Measurements from ENCODE around the gene NSUN6. TPM values are rescaled to one million over a fixed set of nuclear protein-coding genes. Genes with fewer than 3 reads are reported as not detected.

NSUN6 gene
- total RNA-seq, 4 donors from 2014 or later = 2.4 to 3.8 (median 2.9) TPM

- intact Hi-C loops (cut with DNase I; ENCODE audit: low total_unique reads) (no loop called here), in situ Hi-C loops (cut with MboI; ENCODE audit: low sequenced_read_pairs in 4 of 4) (no loop called here)
- H3K36me3 ChIP-seq = no peaks in the 10 kb centered on the region
- no peaks in the 10 kb centered on the region for H3K27me3 ChIP-seq
- no peaks in the 10 kb centered on the region for H3K4me1 ChIP-seq
- no peak for DNase-seq
- H3K4me3 ChIP-seq = no peak overlapping the region
- ATAC-seq = no peak
- H3K9me3 ChIP-seq = no peaks in the 10 kb centered on the region
- TF ChIP-seq POLR2A (IDR thresholded peaks at IDR 0.05) = no peak
- no peak for TF ChIP-seq CTCF (IDR thresholded peaks at IDR 0.05 in 4 of 5, conservative IDR thresholded peaks at IDR 0.05 in 1 of 5)
- H3K27ac ChIP-seq = no peak overlapping the region
These were observed 36.3 kb upstream of the NSUN6 start for GRCh38 chr10:18687706-18688105.

- Histone ChIP-seq H3K9me3 (no peaks in the 10 kb centered on the region), H3K4me1 (no peaks in the 10 kb centered on the region), H3K4me3 (no peak overlapping the region), H3K36me3 (no peaks in the 10 kb centered on the region), H3K27ac (no peak overlapping the region), H3K27me3 (no peaks in the 10 kb centered on the region)
- TF ChIP-seq CTCF (IDR thresholded peaks at IDR 0.05 in 4 of 5, conservative IDR thresholded peaks at IDR 0.05 in 1 of 5) (no peak), POLR2A (IDR thresholded peaks at IDR 0.05) (no peak)
- ATAC-seq (no peak), DNase-seq (no peak)
- intact Hi-C loops (cut with DNase I; ENCODE audit: low total_unique reads) = no loop called here
- in situ Hi-C loops (cut with MboI; ENCODE audit: low sequenced_read_pairs in 4 of 4) = no loop called here
These were observed 35.8 kb upstream of the NSUN6 start for GRCh38 chr10:18687195-18687594.

GRCh38 chr10:18685555-18685954, 34.2 kb upstream of the NSUN6 start:
- in situ Hi-C loops (cut with MboI; ENCODE audit: low sequenced_read_pairs in 4 of 4) = no loop called here

GRCh38 chr10:18684953-18685352, 33.6 kb upstream of the NSUN6 start:
- DNase-seq (no peak), ATAC-seq (no peak)
- in situ Hi-C loops (cut with MboI; ENCODE audit: low sequenced_read_pairs in 4 of 4) = no loop called here
- H3K4me3 ChIP-seq = no peak overlapping the region
- H3K9me3 ChIP-seq = no peaks in the 10 kb centered on the region
- intact Hi-C loops (cut with DNase I; ENCODE audit: low total_unique reads) = no loop called here
- no peaks in the 10 kb centered on the region for H3K36me3 ChIP-seq
- no peak overlapping the region for H3K27ac ChIP-seq
- TF ChIP-seq POLR2A (IDR thresholded peaks at IDR 0.05) (no peak), CTCF (IDR thresholded peaks at IDR 0.05 in 4 of 5, conservative IDR thresholded peaks at IDR 0.05 in 1 of 5) (no peak)
- peaks cover 0 to 2% of the 10 kb centered on the region in 2 donors for H3K4me1 ChIP-seq
- no peaks in the 10 kb centered on the region for H3K27me3 ChIP-seq

More at GRCh38 chr10:18685555-18685954, 34.2 kb upstream of the NSUN6 start:
- intact Hi-C loops (cut with DNase I; ENCODE audit: low total_unique reads) = no loop called here
- H3K27ac ChIP-seq = no peak overlapping the region
- DNase-seq (no peak), ATAC-seq (no peak)
- TF ChIP-seq CTCF (IDR thresholded peaks at IDR 0.05 in 4 of 5, conservative IDR thresholded peaks at IDR 0.05 in 1 of 5) = no peak
- TF ChIP-seq POLR2A (IDR thresholded peaks at IDR 0.05) = no peak
- peaks cover 0 to 2% of the 10 kb centered on the region in 2 donors for H3K4me1 ChIP-seq
- no peaks in the 10 kb centered on the region for H3K36me3 ChIP-seq
- H3K27me3 ChIP-seq = no peaks in the 10 kb centered on the region
- no peaks in the 10 kb centered on the region for H3K9me3 ChIP-seq
- H3K4me3 ChIP-seq = no peak overlapping the region

- intact Hi-C loops (cut with DNase I; ENCODE audit: low total_unique reads) (no loop called here), in situ Hi-C loops (cut with MboI; ENCODE audit: low sequenced_read_pairs in 4 of 4) (no loop called here)
- Histone ChIP-seq H3K36me3 (no peaks in the 10 kb centered on the region), H3K9me3 (no peaks in the 10 kb centered on the region), H3K4me1 (peaks cover 0 to 2% of the 10 kb centered on the region in 2 donors), H3K27ac (no peak overlapping the region), H3K4me3 (no peak overlapping the region), H3K27me3 (no peaks in the 10 kb centered on the region)
- TF ChIP-seq CTCF (IDR thresholded peaks at IDR 0.05 in 4 of 5, conservative IDR thresholded peaks at IDR 0.05 in 1 of 5) = no peak
- TF ChIP-seq POLR2A (IDR thresholded peaks at IDR 0.05) = no peak
- no peak for ATAC-seq
- no peak for DNase-seq
These were observed 33.0 kb upstream of the NSUN6 start for GRCh38 chr10:18684416-18684815.
